Activated CD8-positive, alpha-beta T cell treated with anti-CD3 and anti-CD28 coated beads, Interleukin-2, amount 10 ng/mL, durations not matched to agents 7 days and 5 days (primary cell): Measurements from ENCODE around the gene CHMP3. TPM values are rescaled to one million over a fixed set of nuclear protein-coding genes. Genes with fewer than 3 reads are reported as not detected.
A peak's percentile ranks its signal among the peaks of the same experiment; 100 is the strongest.

Source experiments
- ATAC-seq: fragments of 150-1000 bp; cut with Tn5 transposase; one replicate; pipeline ENCODE4 v1.10.0; 2021; ENCODE audit warnings: moderate library complexity
- CTCF ChIA-PET: fragments of 350-600 bp; sonication (Branson Sonifier 250); formaldehyde crosslinking; loops from one replicate; lab custom pipeline; 2021; ENCODE audit warnings: antibody characterized with exemption; lab: Charles Lee
- POLR2A ChIA-PET: fragments of 350-600 bp; sonication (Branson Sonifier 250); formaldehyde crosslinking; loops from one replicate; lab custom pipeline; 2021; ENCODE audit warnings: antibody characterized with exemption; lab: Charles Lee
- DNase-seq: peaks from one replicate; pipeline ENCODE4 v3.0.0-alpha.2; 2020
- H3K27ac Mint-ChIP-seq: one replicate; pipeline ENCODE4 v1.8.0; 2021; ENCODE audit warnings: mild to moderate bottlenecking, mixed read lengths
- H3K27me3 Mint-ChIP-seq: one replicate; pipeline ENCODE4 v1.8.0; 2021; ENCODE audit warnings: low read depth, mixed read lengths
- H3K36me3 Mint-ChIP-seq: one replicate; pipeline ENCODE4 v1.8.0; 2021; ENCODE audit warnings: low read depth, mixed read lengths
- H3K4me1 Mint-ChIP-seq: one replicate; pipeline ENCODE4 v1.8.0; 2021; ENCODE audit warnings: low read depth, mixed read lengths
- H3K4me3 Mint-ChIP-seq: one replicate; pipeline ENCODE4 v1.8.0; 2021; ENCODE audit warnings: mild to moderate bottlenecking, mixed read lengths
- H3K9me3 Mint-ChIP-seq: one replicate; pipeline ENCODE4 v1.8.0; 2022; ENCODE audit warnings: mixed read lengths; ENCODE audit not compliant: insufficient read depth
- total RNA-seq, 2 experiments: library from RNA; stranded (reverse); gene quantifications; one replicate each; pipeline ENCODE4 v1.2.3, GENCODE V29; 2021

Gene CHMP3
- total RNA-seq, 2 experiments from 2014 or later, result 38.4 to 39.9 TPM

GRCh38 chr2:86522711-86523110 is 40.5 kb downstream of the CHMP3 start:
- ChIA-PET POLR2A (interaction anchor here (0.7 kb wide), 1 partner anchor 92 kb away, joined by 3 read pairs; no protein-coding TSS in a partner anchor), CTCF (no interaction called here)
- Mint-ChIP-seq H3K4me1 (no peaks in the 10 kb centered on the region), H3K27ac (no peak overlapping the region), H3K27me3 (no peaks in the 10 kb centered on the region), H3K4me3 (no peak overlapping the region), H3K36me3 (peaks cover 23% of the 10 kb centered on the region), H3K9me3 (no peaks in the 10 kb centered on the region)
- no peak for ATAC-seq
- DNase-seq, result no peak

DNA sequence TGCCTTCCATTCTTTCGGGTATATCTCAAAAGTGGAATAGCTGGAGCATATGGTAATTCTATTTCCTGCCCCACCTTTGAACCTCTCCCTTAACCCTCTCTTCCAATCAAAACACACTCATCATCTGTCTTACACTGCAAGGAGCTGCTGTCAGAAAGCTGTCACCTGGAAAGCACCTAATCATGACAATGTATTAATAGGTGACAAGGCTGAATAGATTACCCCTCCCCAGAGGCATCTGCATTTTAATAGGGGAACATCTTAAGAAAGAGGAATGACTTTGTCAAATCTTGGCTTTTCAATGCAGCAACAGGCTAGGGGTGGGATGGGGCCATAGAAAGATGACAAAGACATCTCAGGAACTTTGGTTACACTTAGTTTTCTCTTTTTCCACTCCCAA is 41.3 kb downstream of the CHMP3 start:
- ChIA-PET POLR2A (interaction anchor here (0.7 kb wide), 1 partner anchor 93 kb away, joined by 3 read pairs; no protein-coding TSS in a partner anchor), CTCF (no interaction called here)
- H3K27ac Mint-ChIP-seq, result no peak overlapping the region
- H3K27me3 Mint-ChIP-seq, result no peaks in the 10 kb centered on the region
- H3K9me3 Mint-ChIP-seq, result no peaks in the 10 kb centered on the region
- DNase-seq, result no peak
- no peak for ATAC-seq
- H3K36me3 Mint-ChIP-seq, result peaks cover 20% of the 10 kb centered on the region
- H3K4me3 Mint-ChIP-seq, result no peak overlapping the region
- H3K4me1 Mint-ChIP-seq, result no peaks in the 10 kb centered on the region

DNA sequence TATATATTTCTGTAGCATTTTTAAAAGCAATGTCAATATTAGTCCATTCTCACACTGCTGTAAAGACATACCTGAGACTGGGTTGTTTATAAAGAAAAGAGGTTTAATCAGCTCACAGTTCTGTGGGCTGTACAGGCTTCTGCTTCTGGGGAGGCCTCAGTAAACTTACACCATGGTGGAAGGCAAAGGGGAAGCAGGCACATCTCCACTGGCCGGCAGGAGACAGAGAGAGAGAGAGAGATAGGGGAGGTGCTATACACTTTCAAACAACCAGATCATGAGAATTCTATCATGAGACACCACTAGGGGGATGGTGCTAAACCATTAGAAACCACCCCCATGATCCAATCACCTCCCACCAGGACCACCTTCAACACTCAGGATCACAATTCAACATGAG is 43.1 kb downstream of the CHMP3 start:
- Mint-ChIP-seq H3K36me3 (peaks cover 15% of the 10 kb centered on the region), H3K4me1 (no peaks in the 10 kb centered on the region), H3K27ac (no peak overlapping the region), H3K9me3 (peaks cover 5% of the 10 kb centered on the region), H3K27me3 (no peaks in the 10 kb centered on the region), H3K4me3 (no peak overlapping the region)
- ChIA-PET CTCF (no interaction called here), POLR2A (no interaction called here)
- ATAC-seq, result no peak
- DNase-seq, result no peak

DNA sequence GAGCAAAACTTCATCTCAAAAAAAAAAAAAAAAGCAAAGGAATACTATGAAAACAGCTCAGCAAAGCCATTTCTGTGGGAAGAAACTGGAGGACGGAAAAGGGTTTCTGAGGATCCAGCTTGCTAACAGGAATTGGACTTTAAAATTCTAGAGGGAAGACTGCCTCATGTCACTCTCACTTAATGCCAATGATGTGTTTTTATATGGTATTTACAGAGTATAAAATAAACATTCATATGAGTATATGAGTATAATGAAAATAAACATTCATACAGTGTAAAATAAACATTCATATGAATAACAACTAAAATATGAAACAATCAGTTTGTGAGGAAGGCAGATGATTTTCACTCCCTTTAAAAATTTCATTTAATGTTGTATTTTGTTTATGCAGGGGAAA is 43.9 kb downstream of the CHMP3 start:
- H3K27me3 Mint-ChIP-seq, result no peaks in the 10 kb centered on the region
- ChIA-PET POLR2A (no interaction called here), CTCF (interaction anchor here (1.7 to 1.8 kb wide), 2 partner anchors 12 to 102 kb away, joined by 6 read pairs; no protein-coding TSS in a partner anchor)
- no peaks in the 10 kb centered on the region for H3K4me1 Mint-ChIP-seq
- no peak overlapping the region for H3K4me3 Mint-ChIP-seq
- no peak overlapping the region for H3K27ac Mint-ChIP-seq
- DNase-seq (no peak), ATAC-seq (no peak)
- peaks cover 5% of the 10 kb centered on the region for H3K9me3 Mint-ChIP-seq
- peaks cover 15% of the 10 kb centered on the region for H3K36me3 Mint-ChIP-seq

DNA sequence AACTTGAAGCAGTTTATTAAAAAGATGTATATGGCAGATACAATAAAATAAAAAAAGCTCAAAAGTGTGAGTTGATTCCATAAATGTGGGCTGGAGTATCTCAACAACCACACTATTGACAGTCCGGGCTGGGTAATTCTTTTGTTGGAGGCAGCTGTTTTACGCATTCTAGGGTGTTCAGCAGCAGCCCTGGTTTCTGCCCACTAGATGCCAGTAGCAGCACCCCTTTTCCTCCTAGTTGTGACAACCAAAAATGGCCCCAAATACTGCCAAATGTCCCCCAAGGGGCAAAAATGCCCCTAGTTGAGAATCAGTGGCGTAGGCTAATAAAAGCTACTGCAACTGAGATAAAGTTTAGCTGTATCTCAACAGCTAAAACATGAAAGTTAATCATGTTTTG is 44.8 kb downstream of the CHMP3 start:
- peaks cover 10% of the 10 kb centered on the region for H3K36me3 Mint-ChIP-seq
- CTCF ChIA-PET, result interaction anchor here (0.9 to 1.8 kb wide), 6 partner anchors 13 to 252 kb away, joined by 3 to 6 read pairs (median 5); no protein-coding TSS in a partner anchor
- peaks cover 5% of the 10 kb centered on the region for H3K9me3 Mint-ChIP-seq
- H3K4me1 Mint-ChIP-seq, result no peaks in the 10 kb centered on the region
- ATAC-seq, result no peak
- POLR2A ChIA-PET, result no interaction called here
- H3K27ac Mint-ChIP-seq, result no peak overlapping the region
- no peak overlapping the region for H3K4me3 Mint-ChIP-seq
- DNase-seq, result peak; percentile 32
- H3K27me3 Mint-ChIP-seq, result no peaks in the 10 kb centered on the region

- Mint-ChIP-seq H3K4me3 (no peak overlapping the region), H3K9me3 (peaks cover 5% of the 10 kb centered on the region), H3K27ac (no peak overlapping the region), H3K36me3 (peaks cover 19% of the 10 kb centered on the region), H3K4me1 (no peaks in the 10 kb centered on the region), H3K27me3 (no peaks in the 10 kb centered on the region)
- DNase-seq (no peak), ATAC-seq (no peak)
- ChIA-PET CTCF (no interaction called here), POLR2A (no interaction called here)
Measured at GRCh38 chr2:86513948-86514660, 49.1 kb downstream of the CHMP3 start.

DNA sequence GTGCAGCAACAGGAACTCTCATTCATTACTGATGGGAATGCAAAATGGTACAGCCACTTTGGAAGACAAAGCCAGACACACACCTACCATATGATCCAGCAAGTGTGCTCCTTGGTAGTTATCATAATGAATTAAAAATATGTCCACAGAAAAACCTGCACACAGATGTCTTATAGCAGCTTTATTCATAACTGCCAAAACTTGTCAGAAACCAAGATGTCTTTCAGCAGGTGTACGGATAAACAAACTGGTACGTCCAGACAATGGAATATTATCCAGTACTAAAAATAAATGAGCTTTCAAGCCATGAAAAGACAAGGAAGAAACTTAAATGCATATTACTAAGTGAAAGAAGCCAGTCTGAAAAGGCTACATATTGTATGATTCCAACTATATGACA is 50.4 kb downstream of the CHMP3 start:
- peaks cover 5% of the 10 kb centered on the region for H3K9me3 Mint-ChIP-seq
- no peak for DNase-seq
- ATAC-seq, result no peak
- no peak overlapping the region for H3K4me3 Mint-ChIP-seq
- no peaks in the 10 kb centered on the region for H3K4me1 Mint-ChIP-seq
- H3K27ac Mint-ChIP-seq, result no peak overlapping the region
- ChIA-PET CTCF (no interaction called here), POLR2A (no interaction called here)
- H3K36me3 Mint-ChIP-seq, result peaks cover 26% of the 10 kb centered on the region
- H3K27me3 Mint-ChIP-seq, result no peaks in the 10 kb centered on the region

DNA sequence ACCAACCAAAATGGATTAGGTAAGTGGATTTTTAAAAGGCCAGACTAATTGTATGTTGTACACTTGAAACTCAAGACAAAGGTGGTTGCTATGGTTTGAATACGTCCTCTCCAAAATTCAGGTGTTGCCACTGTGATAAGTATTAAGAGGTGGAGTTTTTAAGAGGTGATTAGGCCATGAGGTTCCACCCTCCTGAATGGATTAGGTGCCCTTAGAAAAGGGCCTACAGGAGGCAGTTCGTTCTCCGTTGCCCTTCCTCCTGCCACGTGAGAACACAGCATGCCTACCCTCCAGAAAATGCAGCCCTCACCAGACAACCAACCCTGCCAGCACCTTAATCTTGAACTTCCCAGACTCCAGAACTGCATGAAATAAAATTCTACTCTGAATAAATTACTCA is 51.2 kb downstream of the CHMP3 start:
- ChIA-PET CTCF (no interaction called here), POLR2A (no interaction called here)
- H3K36me3 Mint-ChIP-seq, result peaks cover 35% of the 10 kb centered on the region
- H3K27me3 Mint-ChIP-seq, result no peaks in the 10 kb centered on the region
- no peak overlapping the region for H3K4me3 Mint-ChIP-seq
- ATAC-seq (no peak), DNase-seq (no peak)
- H3K9me3 Mint-ChIP-seq, result peaks cover 5% of the 10 kb centered on the region
- no peak overlapping the region for H3K27ac Mint-ChIP-seq
- H3K4me1 Mint-ChIP-seq, result no peaks in the 10 kb centered on the region

DNA sequence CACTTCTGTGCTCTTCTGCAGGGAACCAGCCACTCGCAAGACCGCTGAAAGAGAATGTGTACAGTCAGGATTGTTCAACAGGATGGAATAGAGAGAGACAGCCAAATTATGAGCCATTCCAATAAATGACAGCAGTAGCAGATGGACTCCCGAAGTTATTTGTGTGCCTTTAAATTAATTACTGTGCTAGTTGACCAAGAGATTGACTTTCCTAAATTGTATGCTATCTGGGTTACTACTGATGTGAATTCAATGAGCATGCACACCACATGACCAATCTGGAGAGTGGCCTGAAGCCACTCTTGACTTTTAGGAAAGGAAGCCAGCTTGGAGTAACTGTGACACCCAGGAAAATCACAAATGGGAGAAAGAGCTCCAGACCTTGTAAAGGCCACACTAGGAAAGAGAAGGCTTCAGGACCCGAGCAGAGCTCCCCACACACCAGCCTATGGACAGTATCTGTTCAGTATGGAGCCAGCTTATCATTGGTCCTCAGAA is 52.8 kb downstream of the CHMP3 start:
- no peaks in the 10 kb centered on the region for H3K27me3 Mint-ChIP-seq
- ATAC-seq (no peak), DNase-seq (no peak)
- no peak overlapping the region for H3K4me3 Mint-ChIP-seq
- POLR2A ChIA-PET, result no interaction called here
- H3K36me3 Mint-ChIP-seq, result peaks cover 36% of the 10 kb centered on the region
- H3K4me1 Mint-ChIP-seq, result no peaks in the 10 kb centered on the region
- H3K27ac Mint-ChIP-seq, result no peak overlapping the region
- H3K9me3 Mint-ChIP-seq, result no peaks in the 10 kb centered on the region
- CTCF ChIA-PET, result interaction anchor here (1.1 kb wide), 1 partner anchor 15 kb away, joined by 3 read pairs; no protein-coding TSS in a partner anchor

GRCh38 chr2:86507600-86507999 is 55.6 kb downstream of the CHMP3 start:
- H3K4me3 Mint-ChIP-seq, result no peak overlapping the region
- H3K9me3 Mint-ChIP-seq, result no peaks in the 10 kb centered on the region
- POLR2A ChIA-PET, result interaction anchor here (0.5 kb wide), 1 partner anchor 61 kb away, joined by 3 read pairs; no protein-coding TSS in a partner anchor
- CTCF ChIA-PET, result interaction anchor here (1.4 kb wide), 1 partner anchor 9 kb away, joined by 3 read pairs; no protein-coding TSS in a partner anchor
- H3K27me3 Mint-ChIP-seq, result no peaks in the 10 kb centered on the region
- no peak for ATAC-seq
- no peaks in the 10 kb centered on the region for H3K4me1 Mint-ChIP-seq
- no peak for DNase-seq
- peaks cover 61% of the 10 kb centered on the region for H3K36me3 Mint-ChIP-seq
- H3K27ac Mint-ChIP-seq, result no peak overlapping the region

DNA sequence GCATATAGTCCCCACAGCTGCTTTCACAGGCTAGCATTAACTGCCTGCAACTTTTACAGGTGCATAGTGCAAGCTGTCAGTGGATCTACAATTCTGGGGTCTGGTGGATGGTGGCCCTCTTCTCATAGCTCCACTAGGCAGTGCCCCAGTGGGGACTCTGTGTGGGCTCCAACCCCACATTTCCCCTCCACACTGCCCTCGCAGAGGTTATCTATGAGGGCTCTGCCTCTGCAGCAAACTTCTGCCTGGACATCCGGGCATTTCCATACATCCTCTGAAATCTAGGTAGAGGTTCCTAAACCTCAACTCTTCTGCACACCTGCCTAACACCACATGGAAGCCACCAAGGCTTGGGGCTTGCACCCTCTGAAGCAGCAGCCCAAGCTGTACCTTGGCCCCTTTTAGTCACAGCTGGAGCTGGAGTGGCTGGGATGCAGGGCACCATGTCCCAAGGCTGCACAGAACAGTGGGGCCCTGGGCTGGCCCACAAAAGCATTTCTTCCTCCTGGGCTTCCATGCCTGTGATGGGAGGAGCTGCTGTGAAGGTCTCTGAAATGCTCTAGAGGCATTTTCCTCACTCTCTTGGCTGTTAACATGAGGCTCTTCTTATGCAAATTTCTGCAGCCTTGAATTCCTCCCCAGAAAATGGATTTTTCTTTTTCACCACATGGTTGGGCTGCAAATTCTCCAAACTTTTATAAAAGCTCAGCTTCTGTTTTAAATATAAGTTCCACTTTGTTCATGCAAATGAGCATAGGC is 62.7 kb downstream of the CHMP3 start:
- CTCF ChIA-PET, result no interaction called here
- Mint-ChIP-seq H3K4me1 (no peaks in the 10 kb centered on the region), H3K27ac (no peak overlapping the region), H3K4me3 (no peak overlapping the region), H3K27me3 (no peaks in the 10 kb centered on the region), H3K36me3 (peaks cover 95% of the 10 kb centered on the region), H3K9me3 (peaks cover 33% of the 10 kb centered on the region)
- POLR2A ChIA-PET, result no interaction called here
- ATAC-seq, result no peak
- no peak for DNase-seq

GRCh38 chr2:86499326-86499725 is 63.9 kb downstream of the CHMP3 start:
- peaks cover 97% of the 10 kb centered on the region for H3K36me3 Mint-ChIP-seq
- H3K4me1 Mint-ChIP-seq, result peaks cover 3% of the 10 kb centered on the region
- ChIA-PET CTCF (no interaction called here), POLR2A (no interaction called here)
- DNase-seq, result no peak
- H3K27me3 Mint-ChIP-seq, result no peaks in the 10 kb centered on the region
- no peak overlapping the region for H3K4me3 Mint-ChIP-seq
- no peak for ATAC-seq
- no peak overlapping the region for H3K27ac Mint-ChIP-seq
- peaks cover 35% of the 10 kb centered on the region for H3K9me3 Mint-ChIP-seq
